Stimulated activated CD4-positive, alpha-beta T cell treated with anti-CD3 and anti-CD28 coated beads, TNF-alpha, amount 100 ng/mL, for 4 hours (primary cell): ENCODE data around the gene EPM2A.
"Not testable (repeated sequence)": the region's sequence is repeated elsewhere in the genome, so short reads cannot be mapped to it uniquely, and the experiment has no call there.

ENCODE experiments used
- DNase-seq, 3 experiments: peaks; one replicate each; pipeline ENCODE4 v3.0.0-alpha.2; 2020; ENCODE audit warnings: low read depth in 3 of 3

EPM2A gene

DNA sequence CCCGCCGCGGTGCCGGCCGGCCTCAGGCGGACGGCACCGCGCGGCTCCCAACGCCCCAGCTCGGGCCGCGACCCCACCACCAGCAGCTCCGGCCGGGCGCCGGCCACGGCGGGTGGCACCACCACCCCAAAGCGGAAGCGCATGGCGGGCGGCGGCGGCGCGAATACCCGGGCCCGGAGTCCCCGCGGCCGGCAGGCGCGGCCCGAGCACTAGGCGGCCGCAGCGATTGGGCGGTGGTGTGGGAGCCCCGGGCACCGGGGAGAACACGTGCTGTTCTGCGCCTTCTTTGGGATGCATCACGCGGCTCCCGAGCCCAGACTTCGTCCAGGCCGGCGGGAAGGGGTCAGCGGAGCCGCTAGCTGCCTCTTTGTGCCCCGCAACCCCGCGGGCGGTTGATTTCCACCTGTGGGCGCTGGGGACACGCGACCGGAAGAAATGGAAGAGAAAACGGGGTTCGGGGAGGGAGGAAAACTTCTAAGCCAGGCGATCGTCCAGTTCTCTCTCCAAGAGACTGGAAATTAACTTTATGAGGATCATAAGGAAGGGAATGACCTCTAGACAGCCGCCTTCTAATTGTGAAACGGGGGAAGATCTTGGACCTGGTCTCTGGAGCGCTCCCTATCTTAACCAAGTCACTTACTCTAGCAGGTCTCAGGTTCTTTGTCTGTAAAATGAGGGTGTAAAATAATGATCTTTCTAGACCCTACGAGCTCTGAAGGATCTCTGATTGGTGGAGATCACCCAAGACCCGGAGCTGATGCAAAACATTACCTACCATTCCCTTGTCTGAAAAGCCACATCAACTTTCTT lies at the start of gene EPM2A:
Gene EPM2A, minus strand, starts transcription at position 165 of the 810 bp plus-strand sequence. Its CDS starts 22 bp downstream, at position 143.
- peak; percentile 29 to 60 (median 47) for DNase-seq

DNA sequence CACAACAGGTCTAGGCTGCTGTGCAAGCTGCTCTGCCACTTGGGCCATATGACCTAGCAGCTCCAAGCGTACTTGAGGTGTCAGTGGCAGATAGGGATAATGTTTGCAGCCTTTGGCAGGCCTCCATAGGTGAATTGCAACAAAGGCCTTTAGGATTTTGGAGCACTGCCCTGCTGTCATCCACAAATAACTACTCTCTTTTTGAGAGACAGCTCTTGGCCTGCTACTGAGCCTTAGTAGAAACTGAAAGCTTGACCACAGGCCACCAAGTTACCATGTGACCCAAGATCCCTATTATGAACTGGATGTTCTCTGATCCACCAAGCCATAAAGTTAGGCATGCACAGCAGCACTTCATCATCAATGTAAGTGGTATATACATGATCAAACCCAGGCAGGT lies 49.4 kb upstream of the EPM2A start:
- DNase-seq = no peak

DNA sequence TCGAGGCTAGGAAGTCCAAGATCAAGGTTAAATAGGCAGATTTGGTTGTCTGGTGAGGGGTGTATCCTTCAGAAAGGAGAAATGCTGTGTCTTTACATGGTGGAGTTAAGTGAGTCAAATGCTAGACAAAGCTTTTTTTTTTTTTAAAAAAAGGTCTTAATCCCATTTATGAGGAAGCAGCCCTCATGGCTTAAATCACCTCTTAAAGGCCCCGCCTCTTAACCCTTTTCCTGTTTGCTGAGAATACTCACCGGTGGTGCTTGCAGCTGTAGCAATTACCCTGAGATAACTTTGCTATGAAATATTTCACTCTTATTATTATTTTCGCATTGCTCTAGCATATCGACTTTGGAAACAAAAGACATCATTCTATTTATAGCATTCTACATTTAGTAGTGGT lies 48.5 kb upstream of the EPM2A start:
- no peak for DNase-seq

DNA sequence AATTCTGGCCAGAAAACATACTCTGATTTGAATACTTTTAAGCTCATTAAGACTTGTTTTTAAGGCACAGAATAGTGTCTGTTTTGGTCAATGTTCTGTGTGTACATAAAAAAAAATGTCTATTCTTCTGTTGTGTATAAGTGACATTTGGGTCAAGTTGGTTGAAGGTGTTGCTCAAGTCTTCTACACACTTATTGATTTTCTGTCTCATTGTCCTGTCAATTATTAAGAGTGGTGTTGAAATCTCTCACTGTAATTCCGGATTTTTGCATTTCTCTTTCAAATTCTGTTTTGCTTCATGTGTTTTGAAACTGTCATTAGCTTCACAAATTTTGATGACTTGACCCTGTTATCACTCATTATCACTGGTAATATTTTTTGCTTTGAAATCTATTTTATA lies 37.5 kb upstream of the EPM2A start:
- no peak for DNase-seq

DNA sequence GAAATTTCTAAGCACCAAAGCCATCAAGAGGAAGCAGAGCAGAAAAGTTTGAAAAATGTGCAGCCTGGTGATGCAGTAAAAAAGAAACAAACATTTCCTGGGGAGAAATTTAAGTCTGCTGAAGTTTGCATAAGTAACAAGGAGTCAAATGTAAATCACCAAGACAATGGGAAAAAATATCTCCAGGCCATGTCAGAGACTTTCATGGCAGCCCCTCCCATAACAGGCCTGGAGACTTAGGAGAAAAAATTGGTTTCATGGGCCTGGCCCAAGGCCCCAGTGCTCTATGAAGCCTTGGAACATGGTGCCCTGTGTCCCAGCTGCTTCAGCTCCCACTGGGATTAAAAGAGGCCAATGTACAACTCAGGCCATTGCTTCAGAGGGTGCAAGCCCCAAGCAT lies 30.1 kb upstream of the EPM2A start:
- DNase-seq = no peak

DNA sequence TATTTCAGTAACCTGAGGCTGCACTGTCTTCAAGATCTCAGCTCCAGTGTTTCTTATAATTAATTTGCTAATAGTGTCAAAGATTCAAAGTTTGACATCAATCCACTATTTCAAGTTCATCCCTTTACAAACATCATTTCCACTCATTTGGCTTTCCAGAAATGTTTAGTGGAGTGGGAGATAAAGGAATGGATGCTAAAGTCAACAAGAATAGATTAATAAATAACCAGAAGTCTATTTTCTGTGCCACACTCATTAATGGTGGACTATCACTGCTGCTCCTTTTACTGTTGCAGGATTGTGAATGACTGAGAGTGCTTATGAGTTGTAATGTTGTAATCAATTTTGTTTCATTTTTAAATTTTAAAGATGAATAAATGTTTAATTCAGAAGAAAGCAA lies 28.4 kb upstream of the EPM2A start:
- no peak for DNase-seq

DNA sequence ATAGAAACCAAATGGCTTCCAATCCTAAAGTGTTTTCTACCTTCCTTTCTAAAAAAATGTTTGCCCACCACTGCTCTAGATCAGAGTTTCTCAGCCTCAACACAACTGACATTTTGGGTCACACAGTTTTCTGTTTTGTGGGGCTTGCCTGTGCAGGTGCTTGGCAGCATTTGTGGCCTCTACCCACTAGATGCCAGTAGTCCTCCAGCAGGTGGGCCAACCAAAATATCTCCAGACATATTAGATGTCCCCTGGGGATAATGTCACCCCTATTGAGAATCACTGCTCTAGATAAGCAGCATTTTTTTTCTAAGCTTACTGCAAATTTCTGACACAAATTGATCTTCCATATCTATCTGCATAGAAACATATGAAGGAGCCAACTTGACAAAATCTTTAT lies 26.3 kb upstream of the EPM2A start:
- DNase-seq = no peak

DNA sequence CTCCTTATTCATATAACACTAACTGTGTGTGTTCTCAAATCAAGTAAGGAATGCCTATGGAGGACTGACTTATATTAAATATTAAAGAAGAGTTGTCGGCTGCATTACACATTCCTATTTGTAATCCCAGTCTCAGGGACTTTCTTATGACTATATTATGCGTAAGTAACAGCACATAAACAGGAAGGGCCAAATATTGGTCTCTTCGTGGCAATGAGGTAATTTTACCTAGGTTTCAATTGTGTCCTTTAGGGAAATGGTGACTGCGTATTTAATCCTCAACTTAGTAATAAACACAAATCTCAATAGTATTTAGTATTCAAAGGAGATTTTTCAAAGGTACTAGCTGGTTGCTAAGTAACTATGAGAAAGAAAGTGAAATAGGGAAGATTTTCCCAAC lies 22.8 kb upstream of the EPM2A start:
- no peak for DNase-seq

DNA sequence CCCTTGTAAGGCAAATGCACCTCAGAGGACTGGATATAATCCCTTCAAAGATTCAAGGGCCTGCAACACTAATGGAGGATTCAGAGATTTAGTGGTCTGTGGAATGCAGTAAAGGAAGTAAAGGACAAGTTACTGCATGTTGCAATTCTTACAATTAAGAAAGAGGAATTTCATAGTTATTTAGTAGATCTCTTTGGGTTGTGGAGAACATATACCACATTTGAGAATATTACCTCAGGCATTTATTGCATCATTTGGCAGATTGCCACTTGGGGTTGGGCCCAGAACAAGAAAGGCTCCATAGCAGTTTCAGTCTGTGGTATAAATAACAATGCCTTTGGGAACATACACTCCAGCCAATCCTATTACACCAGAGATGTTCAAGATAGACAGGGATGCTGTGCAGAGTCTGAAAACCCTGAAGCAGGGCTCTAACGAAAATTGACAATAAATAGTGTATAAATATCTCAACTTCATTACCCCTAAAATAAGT lies 20.9 kb upstream of the EPM2A start:
- DNase-seq = no peak

DNA sequence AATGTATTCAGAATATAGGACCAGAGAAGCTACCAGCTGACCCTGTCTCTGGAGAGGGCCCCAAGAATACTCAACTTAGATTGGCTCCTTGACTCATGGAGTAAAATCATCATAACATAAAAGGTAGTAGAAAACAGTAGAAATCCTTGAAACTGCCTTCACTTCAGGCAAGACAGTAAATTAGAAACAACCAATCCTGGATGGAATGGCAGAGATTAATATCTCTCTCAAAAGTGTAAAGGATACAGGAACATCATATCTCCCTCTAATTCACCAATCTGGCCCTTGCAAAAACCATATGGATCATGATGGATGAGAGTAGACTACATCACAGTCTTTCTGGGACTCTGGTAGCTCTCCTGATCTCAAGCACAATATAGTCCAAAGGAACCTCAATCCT lies 20.4 kb upstream of the EPM2A start:
- DNase-seq = no peak

DNA sequence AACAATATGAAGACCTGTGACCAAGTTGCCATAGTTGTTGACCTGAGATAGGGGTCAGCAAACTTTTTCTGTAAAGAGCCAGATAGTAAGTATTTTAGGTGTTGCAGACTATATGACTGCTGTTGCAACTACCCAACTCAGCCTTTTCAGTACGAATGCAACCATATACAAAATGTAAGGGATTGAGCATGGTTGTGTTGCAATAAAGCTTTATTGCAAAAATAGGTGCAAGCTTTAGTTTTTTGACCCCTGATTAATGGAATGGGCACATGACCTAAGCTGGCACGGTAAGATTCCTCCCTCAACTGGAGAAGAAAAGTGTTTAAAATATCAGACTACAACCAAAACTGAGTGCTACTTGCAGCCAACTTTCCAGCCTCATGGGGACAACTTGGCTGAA lies 17.3 kb upstream of the EPM2A start:
- DNase-seq = no peak

DNA sequence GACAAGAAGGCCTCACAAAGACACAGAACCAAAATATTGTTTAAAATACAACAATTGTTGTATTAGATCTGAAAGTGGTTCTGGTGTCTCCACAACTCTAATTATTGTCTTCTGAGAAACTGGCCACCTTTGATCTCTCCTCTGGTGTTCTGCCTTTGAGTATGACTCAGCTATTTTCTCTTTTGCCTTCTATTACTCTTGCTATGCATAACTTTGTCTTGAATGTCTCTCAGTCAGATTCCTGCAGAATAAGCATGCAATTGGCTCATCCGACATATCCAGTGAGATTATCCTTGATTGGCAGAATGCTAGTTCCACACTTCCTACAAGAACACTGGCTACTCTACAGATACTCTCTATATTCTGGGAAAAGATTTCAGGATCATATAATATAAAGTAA lies 14.3 kb upstream of the EPM2A start:
- no peak for DNase-seq

DNA sequence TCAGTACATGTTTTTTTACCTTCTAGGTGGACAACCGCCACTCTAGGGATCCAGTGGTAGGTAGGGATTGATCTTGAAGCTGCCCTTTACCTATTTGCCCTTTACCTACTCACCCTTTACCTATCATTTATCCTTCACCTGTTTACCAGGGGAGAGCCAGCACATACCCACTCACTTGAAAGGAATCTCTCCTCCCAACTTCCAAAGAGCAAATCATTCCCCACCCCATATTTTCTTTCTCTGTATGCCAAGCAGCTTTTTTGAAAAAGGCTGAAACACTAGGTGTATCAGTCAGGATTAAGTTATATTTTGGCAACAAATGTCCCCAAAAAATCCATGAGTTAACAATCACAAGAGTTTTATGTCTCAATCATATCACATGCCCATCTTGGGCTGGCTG lies 10.5 kb upstream of the EPM2A start:
- DNase-seq = no peak

DNA sequence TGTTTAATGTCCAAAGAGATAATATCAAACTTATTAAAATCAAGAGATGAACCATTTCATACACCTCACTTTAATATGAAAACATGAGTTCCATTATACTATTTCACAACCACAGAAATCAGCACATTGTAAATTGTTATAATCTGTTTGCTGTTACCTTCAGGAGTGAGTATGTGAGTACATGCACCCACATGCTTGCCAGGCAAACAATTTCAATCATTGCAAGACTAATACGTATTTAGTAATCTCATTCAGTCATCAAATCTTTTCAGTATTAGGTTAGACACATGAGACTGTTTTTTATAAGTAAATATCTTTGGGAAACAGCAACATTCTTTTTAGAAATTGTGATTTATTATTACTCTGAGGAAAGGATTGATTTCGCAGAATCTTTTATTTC lies 9.3 kb upstream of the EPM2A start:
- DNase-seq = no peak

DNA sequence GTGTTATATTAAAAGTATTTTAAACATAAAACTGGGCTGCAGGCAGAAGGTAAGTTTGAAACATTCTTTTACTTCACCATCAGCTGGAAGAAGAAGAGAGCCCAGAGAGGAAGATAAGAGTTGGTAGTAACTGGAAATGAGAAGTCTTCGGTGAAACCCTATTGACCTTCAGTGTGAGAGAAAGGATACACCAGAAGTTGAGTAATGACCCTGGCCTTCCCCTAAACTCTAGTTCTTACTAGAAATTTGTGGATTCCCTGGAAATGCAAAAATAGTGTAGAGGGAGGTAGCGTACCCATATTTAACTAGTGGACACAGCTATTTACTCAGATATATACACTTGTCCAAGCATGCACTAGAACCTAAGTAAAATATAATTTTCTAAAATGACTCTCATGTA lies 8.0 kb upstream of the EPM2A start:
- DNase-seq = no peak

DNA sequence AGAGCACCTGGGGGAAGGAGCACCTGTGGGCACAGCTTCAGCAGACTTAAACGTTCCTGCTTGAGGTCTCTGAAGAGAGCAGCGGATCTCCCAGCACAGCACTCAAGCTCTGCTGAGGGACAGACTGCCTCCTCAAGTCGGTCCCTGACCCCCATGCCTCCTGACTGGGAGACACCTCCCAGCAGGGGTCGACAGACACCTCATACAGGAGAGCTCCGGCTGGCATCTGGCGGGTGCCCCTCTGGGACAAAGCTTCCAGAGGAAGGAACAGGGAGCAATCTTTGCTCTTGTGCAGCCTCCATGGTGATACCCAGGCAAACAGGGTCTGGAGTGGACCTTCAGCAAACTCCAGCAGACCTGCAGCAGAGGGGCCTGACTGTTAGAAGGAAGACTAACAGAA lies 7.2 kb upstream of the EPM2A start:
- DNase-seq = not testable (repeated sequence)

DNA sequence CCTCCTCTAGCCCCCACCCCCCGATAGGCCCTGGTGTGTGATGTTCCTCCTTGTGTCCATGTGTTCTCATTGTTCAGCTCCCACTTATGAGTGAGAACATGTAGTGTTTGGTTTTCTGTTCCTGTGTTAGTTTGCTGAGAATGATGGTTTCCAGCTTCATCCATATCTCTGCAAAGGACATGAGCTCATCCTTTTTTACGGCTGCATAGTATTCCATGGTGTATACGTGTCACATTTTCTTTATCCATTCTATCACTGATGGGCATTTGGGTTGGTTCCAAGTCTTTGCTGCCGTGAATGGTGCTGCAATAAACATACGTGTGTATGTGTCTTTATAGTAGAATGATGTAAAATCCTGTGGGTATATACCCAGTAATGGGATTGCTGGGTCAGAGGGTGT lies 4.4 kb upstream of the EPM2A start:
- DNase-seq = not testable (repeated sequence)

DNA sequence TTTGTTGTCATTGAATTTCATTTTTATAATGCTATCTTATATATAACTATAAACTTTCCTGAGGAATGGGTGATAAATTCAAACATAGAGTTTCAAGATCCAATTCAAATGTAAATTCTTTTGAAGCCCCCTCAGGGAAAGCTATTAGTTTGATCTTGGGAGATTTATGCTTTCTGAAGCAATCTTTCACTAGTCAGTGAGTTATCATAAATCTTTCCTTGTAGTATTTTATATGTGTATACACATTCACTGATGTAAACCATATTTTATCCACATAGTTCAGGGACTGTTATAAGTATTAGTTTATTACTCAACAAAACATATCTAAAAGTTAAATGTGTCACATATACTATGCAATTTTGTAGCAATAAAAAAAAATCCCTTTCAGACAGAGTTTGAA lies 2.9 kb upstream of the EPM2A start:
- no peak for DNase-seq

DNA sequence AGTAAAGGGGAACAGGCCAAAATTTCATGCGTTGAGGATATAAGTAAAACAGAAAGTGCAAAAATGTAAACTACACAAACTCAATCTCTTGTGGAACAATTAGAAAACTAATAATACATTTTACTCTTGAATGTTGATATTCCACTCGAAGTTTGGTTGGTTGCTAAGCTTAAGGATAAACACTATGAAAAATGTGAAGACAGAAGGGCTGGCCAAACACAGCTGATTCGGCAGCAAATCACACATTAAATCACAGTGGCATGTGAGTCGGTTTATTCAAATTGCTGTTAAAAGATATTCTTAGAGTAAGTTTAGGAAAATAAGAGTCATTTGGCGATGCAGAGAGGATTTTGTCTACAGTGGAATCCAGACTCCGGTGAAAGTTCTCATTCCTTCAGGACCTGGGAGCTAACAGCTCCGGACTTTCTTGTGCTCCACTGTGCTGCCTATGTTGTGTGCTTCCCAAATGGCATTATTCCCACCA lies 1.4 kb upstream of the EPM2A start:
- DNase-seq = no peak

DNA sequence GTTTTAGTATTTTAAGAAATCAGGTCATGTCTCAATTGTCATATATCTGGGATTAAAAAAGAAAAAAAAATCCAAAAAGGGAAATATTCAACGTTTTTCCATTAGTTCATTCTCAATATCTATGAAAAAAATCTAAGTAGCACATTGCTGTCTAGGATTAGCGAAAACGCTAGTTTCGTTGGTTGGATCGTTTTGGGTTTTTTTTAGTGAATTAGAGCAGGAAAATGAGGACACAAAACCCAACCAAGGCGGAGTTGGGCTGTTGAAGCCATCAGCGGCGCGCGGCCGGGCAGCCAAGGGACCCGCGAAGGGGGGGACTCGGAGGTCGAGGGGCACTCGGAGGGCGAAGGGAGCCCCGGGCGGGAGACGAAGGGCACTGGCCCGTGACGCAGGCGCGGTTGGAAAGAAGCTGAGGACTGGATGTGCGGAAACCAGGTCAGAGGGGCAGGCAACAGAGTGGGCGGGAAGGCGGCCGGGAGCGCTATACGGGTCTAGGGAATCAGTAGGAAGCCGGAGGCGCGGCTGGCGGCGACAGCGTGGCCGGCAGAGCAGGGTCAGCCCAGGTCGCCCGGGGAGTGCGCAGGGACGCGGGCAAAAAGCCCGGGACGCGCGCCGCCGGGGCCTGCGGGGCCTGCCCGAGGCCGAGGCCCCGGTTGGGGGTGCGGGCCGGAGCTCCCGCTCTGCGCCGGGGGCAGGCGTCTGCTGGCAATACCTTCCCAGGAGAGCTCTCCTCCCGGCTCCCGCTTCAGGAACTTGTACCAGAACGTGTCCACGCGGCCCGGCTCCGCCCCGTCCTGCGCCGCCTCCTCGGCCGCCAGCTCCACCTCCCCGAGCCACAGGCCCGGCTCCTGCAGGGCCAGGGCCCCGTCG lies 599 bp downstream of the EPM2A start:
- DNase-seq = peak; percentile 35 to 63 (median 63)

DNA sequence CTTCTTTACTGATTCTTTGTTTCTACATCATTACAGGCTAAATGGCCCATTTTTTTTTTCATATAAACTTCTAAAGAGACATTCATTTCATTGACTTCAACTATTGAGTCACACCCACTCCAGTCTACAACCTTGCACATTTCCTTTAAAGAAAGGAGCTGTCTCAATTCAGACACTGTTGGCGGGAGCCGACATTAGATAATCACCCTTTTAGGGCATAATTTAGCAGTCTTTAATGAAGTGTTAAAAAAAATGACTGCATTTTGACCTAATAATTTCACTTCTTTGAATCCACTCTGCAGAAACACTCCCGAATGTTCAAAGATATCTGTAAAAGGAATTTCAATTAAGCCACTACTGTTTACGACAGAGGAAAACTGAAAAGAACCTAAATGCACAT lies 1.5 kb downstream of the EPM2A start:
- no peak for DNase-seq

DNA sequence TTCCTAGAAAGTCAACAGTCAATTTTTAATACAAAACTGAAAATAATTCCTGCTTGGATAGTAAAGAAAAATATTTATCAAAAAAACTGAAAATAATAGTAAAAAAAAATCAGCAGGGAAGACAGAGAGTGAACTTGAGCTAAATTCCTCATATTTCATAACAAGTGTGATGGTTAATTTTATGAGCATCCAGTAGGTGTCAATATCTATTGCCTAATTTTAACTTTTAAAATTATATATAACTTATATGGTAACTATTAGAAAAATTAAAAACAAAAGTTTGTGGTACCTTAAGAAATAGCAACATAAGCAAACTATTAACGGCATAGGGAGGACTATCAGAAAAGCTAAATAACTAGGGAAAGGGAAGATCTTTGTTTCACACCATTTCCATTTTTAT lies 2.1 kb downstream of the EPM2A start:
- no peak for DNase-seq

DNA sequence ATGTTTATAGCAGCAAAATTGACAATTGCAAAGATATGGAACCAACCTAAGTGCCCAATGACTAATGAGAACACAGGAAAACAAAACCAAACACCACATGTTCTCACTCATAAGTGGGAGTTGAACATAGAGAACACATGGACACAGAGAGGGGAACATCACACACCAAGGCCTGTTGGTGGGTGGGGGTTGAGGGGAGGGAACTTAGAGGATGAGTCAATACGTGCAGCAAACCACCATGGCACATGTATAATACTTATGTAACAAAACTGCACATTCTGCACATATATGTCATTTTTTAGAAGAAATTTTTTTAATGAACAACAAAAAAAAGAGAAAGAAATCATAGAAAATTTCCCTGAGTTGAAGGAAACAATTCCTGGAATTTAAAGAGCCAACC lies 3.9 kb downstream of the EPM2A start:
- DNase-seq = peak in 1 of 3 experiments; percentile 22
